GM06990 (cell line): ENCODE data around the gene RLBP1.

ENCODE experiments used
- DNase-seq: peaks from one replicate; pipeline ENCODE4 v3.0.0-alpha.2; 2011; ENCODE audit not compliant: insufficient read length; ENCODE audit errors: extremely low read depth
- H3K27me3 ChIP-seq: replicated peaks from 2 replicates; pipeline ENCODE4 v1.6.0; 2011; ENCODE audit warnings: low read length; ENCODE audit not compliant: control insufficient read depth, insufficient read depth
- H3K36me3 ChIP-seq: 2 replicates; pipeline ENCODE4 v1.5.1; 2011; ENCODE audit warnings: low read length; ENCODE audit not compliant: control insufficient read depth, insufficient read depth
- H3K4me3 ChIP-seq: replicated peaks from 2 replicates; pipeline ENCODE4 v1.5.1; 2011; ENCODE audit warnings: low read depth, mild to moderate bottlenecking, control low read depth, low read length
- CTCF ChIP-seq: IDR thresholded peaks from 2 replicates; pipeline ENCODE4 v1.5.1; 2011; ENCODE audit warnings: low read length, control low read depth, mild to moderate bottlenecking, inconsistent platforms; ENCODE audit not compliant: insufficient read depth, poor library complexity, severe bottlenecking

The RLBP1 gene

GRCh38 chr15:89226359-89227221 is 5.2 kb upstream of the RLBP1 start:
- no peaks in the 10 kb centered on the region for H3K36me3 ChIP-seq
- DNase-seq, result no peak
- TF ChIP-seq CTCF, result no peak
- no peaks in the 10 kb centered on the region for H3K27me3 ChIP-seq
- H3K4me3 ChIP-seq, result no peak overlapping the region

GRCh38 chr15:89225588-89225987 is 4.2 kb upstream of the RLBP1 start:
- no peaks in the 10 kb centered on the region for H3K36me3 ChIP-seq
- H3K4me3 ChIP-seq, result no peak overlapping the region
- TF ChIP-seq CTCF, result no peak
- DNase-seq, result no peak
- H3K27me3 ChIP-seq, result no peaks in the 10 kb centered on the region

DNA sequence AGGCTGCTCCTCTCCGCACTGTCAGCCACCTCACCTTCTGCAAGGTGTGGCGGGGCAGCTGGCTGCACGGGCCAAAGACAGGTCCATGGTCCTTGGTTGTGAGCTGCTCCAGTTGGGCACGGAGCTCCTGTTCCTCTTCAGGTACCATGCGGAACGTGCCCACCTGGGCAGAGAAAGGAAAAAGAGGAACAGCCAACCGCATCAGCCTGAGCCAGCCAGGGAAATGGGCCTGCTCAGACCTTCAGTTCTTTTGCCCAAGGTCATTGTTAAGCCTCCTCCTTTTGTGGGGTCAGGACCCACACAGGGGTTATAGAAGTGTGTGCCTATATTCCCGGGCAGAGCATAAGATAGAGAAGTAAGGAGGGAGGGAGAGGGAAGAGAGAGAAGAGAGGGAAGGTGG is 2.8 kb downstream of the RLBP1 start:
- Histone ChIP-seq H3K4me3 (no peak overlapping the region), H3K27me3 (no peaks in the 10 kb centered on the region; the same call in 1 of the 2 replicates), H3K36me3 (no peaks in the 10 kb centered on the region)
- TF ChIP-seq CTCF, result no peak
- DNase-seq, result no peak

GRCh38 chr15:89217686-89218376 is 3.5 kb downstream of the RLBP1 start:
- Histone ChIP-seq H3K4me3 (no peak overlapping the region), H3K27me3 (no peaks in the 10 kb centered on the region; the same call in 1 of the 2 replicates), H3K36me3 (no peaks in the 10 kb centered on the region)
- no peak for TF ChIP-seq CTCF
- DNase-seq, result no peak

DNA sequence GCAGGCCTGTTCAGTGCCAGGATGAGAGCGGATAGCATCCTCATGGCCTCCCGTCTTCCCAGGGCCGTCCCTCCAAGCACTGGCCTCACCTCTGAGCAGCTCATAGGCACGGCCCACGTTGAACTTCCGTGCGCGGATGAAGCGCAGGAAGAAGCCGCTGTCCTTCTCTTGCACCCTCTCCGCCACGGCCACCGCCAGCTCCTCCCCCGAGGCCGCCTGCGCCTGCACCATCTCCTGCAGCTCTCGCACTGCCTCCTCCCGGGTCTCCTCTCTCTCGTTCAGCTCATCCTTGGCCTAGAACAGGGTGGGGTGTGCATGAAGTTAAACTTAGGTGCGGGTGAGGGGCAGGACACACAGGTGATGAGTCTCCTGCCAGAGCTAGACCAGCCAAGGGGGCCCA is 4.3 kb downstream of the RLBP1 start:
- no peaks in the 10 kb centered on the region; the same call in 1 of the 2 replicates for H3K27me3 ChIP-seq
- no peak for DNase-seq
- no peak for TF ChIP-seq CTCF
- H3K36me3 ChIP-seq, result no peaks in the 10 kb centered on the region
- H3K4me3 ChIP-seq, result no peak overlapping the region
